ENCODE measurements around the gene CUBN. TPM values are rescaled to one million over a fixed set of nuclear protein-coding genes. Genes with fewer than 3 reads are reported as not detected.

Gene CUBN
- total RNA-seq: 10 to 100 TPM in 1 of 5 donors, 1 to 10 TPM in 3, under 1 TPM in 1; under 0.01 to 16.3 (median 3.1) TPM
- under 1 TPM; under 0.01 to 0.12 (median 0.10) TPM for polyA plus RNA-seq
- long read RNA-seq, donor 1: 0 reads
- long read RNA-seq, donor 2: 0 reads
- long read RNA-seq, donor 3: 0 reads
- long read RNA-seq, donor 4: 0 reads
- long read RNA-seq, donor 5: 0 reads
- long read RNA-seq, donor 6: 0 reads
- long read RNA-seq, donor 7: 0 reads
- long read RNA-seq, donor 8: 0 reads
- long read RNA-seq, donor 9: 0 reads
- long read RNA-seq, donor 10: 0 reads

DNA sequence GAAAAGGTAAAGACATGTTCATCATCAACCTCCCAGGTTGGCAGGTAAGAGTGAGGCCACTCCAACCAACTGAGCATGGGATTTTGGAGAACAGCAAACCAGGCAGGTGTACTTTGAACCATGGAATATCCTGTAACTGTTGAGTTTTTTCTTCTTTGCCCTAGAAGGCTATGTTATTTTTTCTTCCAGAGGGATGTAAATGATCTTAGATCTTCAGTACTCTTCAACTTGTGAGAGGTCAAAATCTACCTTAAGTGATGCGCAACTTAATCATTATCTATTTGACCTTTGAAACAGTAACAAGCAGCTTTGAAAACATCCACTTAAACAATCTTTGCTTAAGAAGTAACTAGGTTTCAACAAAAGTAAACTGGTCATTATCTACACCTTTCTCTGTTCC lies at the start of gene CUBN:
Gene CUBN (minus strand): TSS at position 71 of the 400 bp plus-strand sequence. CDS start 46 bp downstream, at position 25.
- WGBS, 5 donors: 84 to 98% (median 93%) methylated on average over 1 of the region's 1 CpG
- no peak within 1 kb of the TSS for H3K4me3 ChIP-seq
- H3K27me3 ChIP-seq: no peaks in the 10 kb centered on the region
- DNase-seq: no peak
- TF ChIP-seq, protein P1, sequence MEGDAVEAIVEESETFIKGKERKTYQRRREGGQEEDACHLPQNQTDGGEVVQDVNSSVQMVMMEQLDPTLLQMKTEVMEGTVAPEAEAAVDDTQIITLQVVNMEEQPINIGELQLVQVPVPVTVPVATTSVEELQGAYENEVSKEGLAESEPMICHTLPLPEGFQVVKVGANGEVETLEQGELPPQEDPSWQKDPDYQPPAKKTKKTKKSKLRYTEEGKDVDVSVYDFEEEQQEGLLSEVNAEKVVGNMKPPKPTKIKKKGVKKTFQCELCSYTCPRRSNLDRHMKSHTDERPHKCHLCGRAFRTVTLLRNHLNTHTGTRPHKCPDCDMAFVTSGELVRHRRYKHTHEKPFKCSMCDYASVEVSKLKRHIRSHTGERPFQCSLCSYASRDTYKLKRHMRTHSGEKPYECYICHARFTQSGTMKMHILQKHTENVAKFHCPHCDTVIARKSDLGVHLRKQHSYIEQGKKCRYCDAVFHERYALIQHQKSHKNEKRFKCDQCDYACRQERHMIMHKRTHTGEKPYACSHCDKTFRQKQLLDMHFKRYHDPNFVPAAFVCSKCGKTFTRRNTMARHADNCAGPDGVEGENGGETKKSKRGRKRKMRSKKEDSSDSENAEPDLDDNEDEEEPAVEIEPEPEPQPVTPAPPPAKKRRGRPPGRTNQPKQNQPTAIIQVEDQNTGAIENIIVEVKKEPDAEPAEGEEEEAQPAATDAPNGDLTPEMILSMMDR (IDR thresholded peaks at IDR 0.05): no peak
- TF ChIP-seq POLR2AphosphoS5 (IDR thresholded peaks at IDR 0.05): no peak
- TF ChIP-seq EP300 (IDR thresholded peaks at IDR 0.05): no peak
- no peak for TF ChIP-seq POLR2A (IDR thresholded peaks at IDR 0.05)
- H3K27ac ChIP-seq: no peak within 1 kb of the TSS
- H3K9me3 ChIP-seq: no peaks in the 10 kb centered on the region
- H3K4me1 ChIP-seq: no peaks in the 10 kb centered on the region
- H3K36me3 ChIP-seq: no peaks in the 10 kb centered on the region
- intact Hi-C loops (cut with DNase I; ENCODE audit: low total_unique reads): no loop called here

DNA sequence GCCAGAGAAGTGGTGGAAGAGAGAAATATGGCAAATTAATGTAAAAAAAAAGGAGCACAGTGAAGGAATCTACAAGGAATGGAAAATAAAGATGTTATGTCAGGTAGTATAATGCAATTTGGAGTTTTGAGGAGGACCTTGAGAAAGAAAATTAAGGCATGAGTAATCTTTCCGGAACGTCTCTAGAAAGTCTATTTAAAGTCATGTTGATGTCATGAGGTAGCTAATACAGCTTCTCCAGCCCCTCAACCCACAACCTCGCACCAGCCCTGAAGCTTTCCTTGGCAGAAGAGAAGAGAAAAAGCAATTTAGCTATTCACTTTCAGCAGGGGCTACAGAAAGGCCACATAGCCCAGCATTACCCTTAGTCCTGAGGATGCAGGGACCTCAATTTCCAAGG lies 49.4 kb upstream of the CUBN start:
- Histone ChIP-seq H3K4me1 (peaks cover 0 to 7% (median 0%) of the 10 kb centered on the region in 4 donors), H3K27me3 (no peaks in the 10 kb centered on the region), H3K9me3 (no peaks in the 10 kb centered on the region), H3K36me3 (no peaks in the 10 kb centered on the region), H3K4me3 (no peak overlapping the region), H3K27ac (no peak overlapping the region)
- intact Hi-C loops (cut with DNase I; ENCODE audit: low total_unique reads): no loop called here
- no peak for TF ChIP-seq POLR2AphosphoS5 (IDR thresholded peaks at IDR 0.05)
- TF ChIP-seq, protein P1 (IDR thresholded peaks at IDR 0.05): no peak
- no peak for TF ChIP-seq EP300 (IDR thresholded peaks at IDR 0.05)
- no peak for TF ChIP-seq POLR2A (IDR thresholded peaks at IDR 0.05)
- no peak for DNase-seq
- 80 to 91% (median 89%) methylated on average over 3 of the region's 3 CpGs for WGBS, 5 donors

DNA sequence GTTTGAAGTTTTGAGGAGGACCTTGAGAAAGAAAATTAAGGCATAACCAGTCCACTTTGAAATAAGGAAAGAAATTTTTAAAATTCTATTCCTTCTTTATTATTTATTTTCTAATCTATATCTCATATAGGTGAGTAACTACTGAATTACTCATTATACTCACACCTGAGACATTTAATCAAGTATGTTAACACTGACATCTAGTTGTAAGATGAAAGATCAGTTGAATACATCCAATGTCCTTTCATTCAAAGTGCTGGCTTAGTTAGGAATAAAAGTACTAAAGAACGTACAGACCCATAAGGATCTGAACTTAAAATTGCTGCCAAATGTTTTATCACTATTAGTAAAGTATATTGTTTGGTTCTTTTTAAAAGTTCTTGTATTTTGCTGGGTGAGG lies 48.4 kb upstream of the CUBN start:
- DNase-seq: no peak
- Histone ChIP-seq H3K4me3 (no peak overlapping the region), H3K4me1 (peaks cover 0 to 7% (median 0%) of the 10 kb centered on the region in 4 donors), H3K27me3 (no peaks in the 10 kb centered on the region), H3K9me3 (no peaks in the 10 kb centered on the region), H3K36me3 (no peaks in the 10 kb centered on the region), H3K27ac (no peak overlapping the region)
- TF ChIP-seq, protein P1 (IDR thresholded peaks at IDR 0.05): no peak
- TF ChIP-seq POLR2A (IDR thresholded peaks at IDR 0.05) (no peak), EP300 (IDR thresholded peaks at IDR 0.05) (no peak), POLR2AphosphoS5 (IDR thresholded peaks at IDR 0.05) (no peak)
- WGBS, 5 donors: 61 to 84% (median 74%) methylated on average over 1 of the region's 1 CpG
- intact Hi-C loops (cut with DNase I; ENCODE audit: low total_unique reads): no loop called here

DNA sequence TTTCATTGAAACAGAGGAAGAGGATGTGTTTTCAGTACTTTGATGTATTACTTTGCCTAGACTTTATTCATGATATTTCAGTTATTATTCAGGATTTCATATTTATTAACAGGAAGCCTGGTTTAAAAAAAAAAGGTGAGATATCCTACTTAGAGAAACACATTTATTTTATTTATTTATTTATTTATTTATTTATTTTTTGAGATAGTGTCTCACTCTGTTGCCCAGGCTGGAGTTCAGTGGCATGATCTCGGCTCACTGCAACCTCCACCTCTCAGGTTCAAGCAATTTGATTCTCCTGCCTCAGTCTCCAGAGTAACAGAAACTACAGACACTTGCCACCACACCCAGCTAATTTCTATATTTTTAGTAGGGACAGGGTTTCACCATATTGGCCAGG lies 47.4 kb upstream of the CUBN start:
- DNase-seq: no peak
- 91 to 100% (median 100%) methylated on average over 1 of the region's 1 CpG for WGBS, 5 donors
- no peak overlapping the region for H3K4me3 ChIP-seq
- H3K27me3 ChIP-seq: no peaks in the 10 kb centered on the region
- H3K4me1 ChIP-seq: peaks cover 0 to 7% (median 0%) of the 10 kb centered on the region in 4 donors
- no peak overlapping the region for H3K27ac ChIP-seq
- no peak for TF ChIP-seq POLR2A (IDR thresholded peaks at IDR 0.05)
- TF ChIP-seq, protein P1 (IDR thresholded peaks at IDR 0.05): no peak
- no peak for TF ChIP-seq EP300 (IDR thresholded peaks at IDR 0.05)
- no peak for TF ChIP-seq POLR2AphosphoS5 (IDR thresholded peaks at IDR 0.05)
- intact Hi-C loops (cut with DNase I; ENCODE audit: low total_unique reads): no loop called here
- H3K36me3 ChIP-seq: no peaks in the 10 kb centered on the region
- H3K9me3 ChIP-seq: no peaks in the 10 kb centered on the region
